Kidney (tissue), 14 donors: ENCODE results near the gene VWA3A. TPM values are rescaled to one million over a fixed set of nuclear protein-coding genes. Genes with fewer than 3 reads are reported as not detected.

Experiments used
- DNase-seq, 5 donors: peaks; one replicate each; pipeline ENCODE4 v3.0.0-alpha.2; 2013 to 2020
- FAIRE-seq: peaks from 2 replicates; lab custom pipeline; 2012; peaks lifted over from hg19 to GRCh38; lab: Jason Lieb, UNC
- H3K27ac ChIP-seq, 2 donors: one replicate each; pipeline ENCODE4 v1.7.0; 2013; ENCODE audit warnings: low read depth in 2 of 2, low read length in 2 of 2, inconsistent platforms in 1 of 2
- H3K27me3 ChIP-seq: one replicate; pipeline ENCODE4 v1.7.1; 2013; ENCODE audit warnings: low read length, inconsistent platforms; ENCODE audit not compliant: control insufficient read depth, insufficient read depth
- H3K36me3 ChIP-seq, 3 donors: one replicate each; pipeline versions ENCODE4 v1.7.0 to v1.7.1; 2013; ENCODE audit warnings: low read length in 3 of 3, control low read depth in 1 of 3, inconsistent platforms in 1 of 3; ENCODE audit not compliant: insufficient read depth in 3 of 3, control insufficient read depth in 2 of 3
- H3K4me1 ChIP-seq, 3 donors: one replicate each; pipeline versions ENCODE4 v1.7.0 to v1.7.1; 2013; ENCODE audit warnings: low read length in 3 of 3, inconsistent platforms in 1 of 3, low read depth in 1 of 3; ENCODE audit not compliant: control insufficient read depth in 2 of 3, insufficient read depth in 2 of 3
- H3K4me3 ChIP-seq, 3 donors: one replicate each; pipeline versions ENCODE4 v1.7.0 to v1.8.1; 2013; ENCODE audit warnings: low read length in 3 of 3, control low read depth in 1 of 3, inconsistent platforms in 1 of 3
- H3K9ac ChIP-seq, 3 donors: one replicate each; pipeline versions ENCODE4 v1.7.0 to v1.7.1; 2013; ENCODE audit warnings: low read length in 3 of 3, control low read depth in 1 of 3, inconsistent platforms in 1 of 3
- H3K9me3 ChIP-seq, 3 donors: one replicate each; pipeline versions ENCODE4 v1.7.0 to v1.7.1; 2013; ENCODE audit warnings: low read length in 3 of 3, control low read depth in 1 of 3, inconsistent platforms in 1 of 3; ENCODE audit not compliant: control insufficient read depth in 2 of 3, insufficient read depth in 1 of 3
- intact Hi-C: fragments of 100-400 bp; cut with DNase I; formaldehyde crosslinking; loops from one replicate; pipeline ENCODE4 v1.11.1; 2022
- polyA plus RNA-seq: library from polyadenylated mRNA; stranded (reverse); fragments of 350-450 nt; fragmentation: Illumina TruSeq; extraction: RNeasy Lipid Tissue Mini Kit (QIAGEN cat#74804); gene quantifications from one replicate; pipeline ENCODE4 v1.2.3, GENCODE V29; 2014; ENCODE audit warnings: low read depth, low replicate concordance; ENCODE audit not compliant: insufficient read depth
- total RNA-seq: library from RNA; stranded (reverse); fragmentation: NEBNext Ultra II Directional; extraction: Animal tissue kit (Norgen Biotek cat#: 25700); gene quantifications from one replicate; pipeline ENCODE4 v1.2.1, GENCODE V29; 2021
- TF ChIP-seq, protein P1 (sequence below): IDR thresholded peaks from 3 replicates; pipeline ENCODE4 v1.5.1; 2012; ENCODE audit warnings: mild to moderate bottlenecking, moderate library complexity, borderline replicate concordance; ENCODE audit not compliant: insufficient read depth; ENCODE audit errors: extremely low read depth
- donor health status: control.
- donor health status: control.
- donor health status: control.
- donor health status: control.
- donor health status: control.
- donor health status: DM: yes; HTN: yes; CAD: no.
- donor health status: Normal renal cell carcinoma (clear cell type).

The VWA3A gene
- total and polyA plus RNA-seq, 2 donors from 2014 or later, result 0.13 to 0.76 TPM

DNA sequence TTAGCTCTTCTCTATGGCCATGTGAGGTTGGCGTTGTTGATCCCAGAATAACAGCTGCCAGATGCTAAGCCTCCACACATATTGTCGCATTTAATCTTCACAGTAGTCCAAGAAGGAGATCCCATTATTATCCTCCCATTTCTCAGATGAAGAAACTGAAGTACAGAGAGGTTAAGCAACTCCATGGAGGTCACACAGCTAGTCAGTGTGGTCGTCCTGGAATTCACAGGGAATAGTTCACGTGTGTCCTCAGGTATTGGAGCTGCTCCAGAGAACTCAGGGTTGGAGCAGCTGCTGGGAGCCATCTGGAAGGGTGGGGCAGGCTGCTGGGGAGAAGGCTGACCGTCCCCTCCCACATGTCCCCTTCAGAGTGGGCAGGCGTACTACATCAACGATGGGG is 89.5 kb downstream of the VWA3A start:
- no peak overlapping the region for H3K9ac ChIP-seq
- H3K36me3 ChIP-seq, result no peaks in the 10 kb centered on the region
- no peaks in the 10 kb centered on the region for H3K9me3 ChIP-seq
- no peak overlapping the region for H3K4me3 ChIP-seq
- no peak for FAIRE-seq
- no peak overlapping the region for H3K27ac ChIP-seq
- no peak for DNase-seq
- no peaks in the 10 kb centered on the region for H3K27me3 ChIP-seq
- TF ChIP-seq, protein P1, sequence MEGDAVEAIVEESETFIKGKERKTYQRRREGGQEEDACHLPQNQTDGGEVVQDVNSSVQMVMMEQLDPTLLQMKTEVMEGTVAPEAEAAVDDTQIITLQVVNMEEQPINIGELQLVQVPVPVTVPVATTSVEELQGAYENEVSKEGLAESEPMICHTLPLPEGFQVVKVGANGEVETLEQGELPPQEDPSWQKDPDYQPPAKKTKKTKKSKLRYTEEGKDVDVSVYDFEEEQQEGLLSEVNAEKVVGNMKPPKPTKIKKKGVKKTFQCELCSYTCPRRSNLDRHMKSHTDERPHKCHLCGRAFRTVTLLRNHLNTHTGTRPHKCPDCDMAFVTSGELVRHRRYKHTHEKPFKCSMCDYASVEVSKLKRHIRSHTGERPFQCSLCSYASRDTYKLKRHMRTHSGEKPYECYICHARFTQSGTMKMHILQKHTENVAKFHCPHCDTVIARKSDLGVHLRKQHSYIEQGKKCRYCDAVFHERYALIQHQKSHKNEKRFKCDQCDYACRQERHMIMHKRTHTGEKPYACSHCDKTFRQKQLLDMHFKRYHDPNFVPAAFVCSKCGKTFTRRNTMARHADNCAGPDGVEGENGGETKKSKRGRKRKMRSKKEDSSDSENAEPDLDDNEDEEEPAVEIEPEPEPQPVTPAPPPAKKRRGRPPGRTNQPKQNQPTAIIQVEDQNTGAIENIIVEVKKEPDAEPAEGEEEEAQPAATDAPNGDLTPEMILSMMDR, result no peak
- intact Hi-C loops, result no loop called here
- H3K4me1 ChIP-seq, result no peaks in the 10 kb centered on the region

DNA sequence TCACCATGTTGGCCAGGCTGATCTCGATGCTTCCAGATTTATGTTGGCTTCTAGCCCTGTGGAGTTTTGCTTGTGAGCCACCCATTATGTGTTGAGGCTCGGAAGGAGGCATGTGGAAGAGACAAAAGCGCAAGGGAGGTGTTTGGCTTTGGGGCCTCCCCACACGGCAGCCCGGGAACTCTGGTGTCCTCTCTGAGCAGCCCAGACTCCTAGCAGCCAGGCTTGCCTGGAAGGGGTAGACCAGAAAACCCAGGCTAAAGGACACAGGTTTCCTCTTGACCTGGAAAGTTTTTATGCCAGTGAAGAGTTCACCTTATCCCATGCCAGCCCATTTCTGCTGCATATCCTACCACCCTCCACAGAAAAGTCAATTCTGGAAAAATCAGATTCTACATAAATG is 91.0 kb downstream of the VWA3A start:
- Histone ChIP-seq H3K9me3 (no peaks in the 10 kb centered on the region), H3K27ac (no peak overlapping the region), H3K4me3 (no peak overlapping the region), H3K4me1 (peaks cover 0 to under 1% (median 0%) of the 10 kb centered on the region in 3 donors), H3K36me3 (no peaks in the 10 kb centered on the region), H3K9ac (no peak overlapping the region), H3K27me3 (no peaks in the 10 kb centered on the region)
- FAIRE-seq (no peak), DNase-seq (no peak)
- TF ChIP-seq, protein P1, result no peak
- intact Hi-C loops, result no loop called here

DNA sequence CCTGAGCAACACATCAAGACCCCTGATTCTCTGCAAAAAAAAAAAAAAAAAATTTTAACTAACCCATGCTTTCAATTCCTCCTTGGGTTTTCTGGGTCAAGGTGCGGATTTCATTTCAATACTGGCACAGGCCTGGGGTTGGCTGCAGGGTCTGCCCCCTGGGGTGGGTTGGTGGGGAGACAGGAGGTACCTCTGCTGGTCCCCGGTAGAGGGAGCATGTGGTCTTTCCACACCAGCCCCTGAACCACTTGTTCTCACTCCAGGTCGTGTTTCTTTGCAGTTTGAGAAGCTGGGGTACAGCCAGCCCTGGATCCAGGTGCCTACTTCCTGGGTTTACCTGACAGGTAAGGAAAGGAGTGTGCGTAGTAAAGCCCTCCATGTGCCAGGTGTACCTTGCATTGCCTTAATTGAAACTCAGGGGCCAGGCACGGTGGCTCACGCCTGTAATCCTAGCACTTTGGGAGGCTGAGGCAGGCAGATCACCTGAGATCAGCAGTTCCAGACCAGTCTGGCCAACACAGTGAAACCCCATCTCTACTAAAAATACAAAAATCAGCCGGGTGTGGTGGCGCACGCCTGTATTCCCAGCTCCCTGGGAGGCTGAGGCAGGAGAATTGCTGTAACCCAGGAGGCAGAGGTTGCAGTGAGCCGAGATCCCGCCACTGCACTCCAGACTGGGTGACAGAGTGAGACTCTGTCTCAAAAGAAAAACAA is 91.7 kb downstream of the VWA3A start:
- intact Hi-C loops, result no loop called here
- peaks cover 0 to 7% (median 3%) of the 10 kb centered on the region in 3 donors for H3K4me1 ChIP-seq
- H3K27me3 ChIP-seq, result no peaks in the 10 kb centered on the region
- FAIRE-seq, result no peak
- no peaks in the 10 kb centered on the region for H3K9me3 ChIP-seq
- no peaks in the 10 kb centered on the region for H3K36me3 ChIP-seq
- no peak overlapping the region for H3K27ac ChIP-seq
- H3K9ac ChIP-seq, result no peak overlapping the region
- TF ChIP-seq, protein P1, result no peak
- H3K4me3 ChIP-seq, result no peak overlapping the region
- no peak for DNase-seq

DNA sequence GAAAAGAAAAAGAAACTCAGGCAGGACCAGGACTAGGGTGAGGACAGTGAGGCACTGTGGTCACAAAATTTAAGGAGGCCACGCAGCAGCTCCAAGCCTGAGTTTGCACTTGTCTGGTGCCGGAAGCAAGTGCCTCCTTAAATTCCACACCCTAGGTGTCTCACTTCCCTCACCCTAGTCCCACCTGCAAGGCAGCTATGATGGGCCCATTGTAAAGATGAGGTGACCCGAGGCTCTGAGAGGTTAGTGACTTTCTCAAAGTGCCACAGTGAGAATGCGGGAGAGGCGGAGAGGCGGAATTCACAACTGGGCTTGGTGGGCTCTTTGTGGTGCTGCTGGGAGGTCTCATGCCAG is 92.3 kb downstream of the VWA3A start:
- no peak for FAIRE-seq
- Histone ChIP-seq H3K4me1 (peaks cover 0 to 13% (median 4%) of the 10 kb centered on the region in 3 donors), H3K9ac (no peak overlapping the region), H3K9me3 (no peaks in the 10 kb centered on the region), H3K4me3 (no peak overlapping the region), H3K27ac (no peak overlapping the region), H3K27me3 (no peaks in the 10 kb centered on the region), H3K36me3 (no peaks in the 10 kb centered on the region)
- intact Hi-C loops, result no loop called here
- TF ChIP-seq, protein P1, result no peak
- DNase-seq, result no peak
